ENCODE data around the gene ZNF723. TPM values are rescaled to one million over a fixed set of nuclear protein-coding genes. Genes with fewer than 3 reads are reported as not detected.

The ZNF723 gene
- total RNA-seq, result not detected in 2 replicates

DNA sequence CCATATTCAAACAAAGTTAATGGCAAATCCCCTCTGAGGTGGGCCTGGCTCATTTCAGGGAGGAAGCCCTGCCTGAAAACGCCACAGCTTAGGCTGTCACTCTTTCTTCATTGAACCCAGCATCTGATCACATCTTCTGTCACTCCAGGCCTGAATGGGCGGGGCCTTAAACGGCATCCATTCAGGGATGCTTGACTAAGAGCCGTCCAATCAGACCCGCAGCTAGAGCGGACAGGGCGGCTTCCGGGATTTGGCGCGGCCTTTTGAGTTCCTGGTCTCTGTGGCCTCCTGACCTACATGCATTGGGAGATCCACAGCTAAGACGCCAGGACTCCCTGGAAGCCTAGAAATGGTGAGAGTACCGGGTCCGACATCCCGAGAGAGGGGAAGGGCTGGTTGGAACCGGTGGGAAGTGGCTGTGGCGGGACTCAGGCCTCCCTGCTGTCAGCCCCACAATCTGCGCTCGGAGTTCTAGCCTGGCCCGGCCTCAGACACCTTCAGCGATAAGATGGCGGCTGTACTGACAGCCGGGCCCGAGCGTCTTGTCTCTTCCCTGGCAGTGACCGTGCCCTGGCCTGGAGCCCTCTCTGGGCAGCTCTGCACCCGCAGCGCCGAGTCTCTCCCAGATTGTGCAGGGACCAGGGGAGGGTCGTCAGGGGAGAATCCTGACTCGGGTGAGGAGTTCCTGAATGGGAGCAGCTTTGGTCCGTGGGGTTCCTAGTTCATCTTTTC, at the start of gene ZNF723:
TSS of gene ZNF723 (plus strand) at position 261 of the 732 bp plus-strand sequence. CDS start at position 350, 89 bp downstream.

GRCh38 chr19:22783651-22784410, 48.3 kb upstream of the ZNF723 start, which contains the start of gene ZNF99:
ZNF99 (minus strand) TSS chr19:22784151; CDS start chr19:22784016, 135 bp downstream.

Other genes with a start within 250 kb of the ZNF723 start
- gene ZNF492, start 198.0 kb upstream of the ZNF723 start, total RNA-seq, result 0.24 TPM in 1 of 2 replicates, not detected in the other
- gene ZNF99, start 48.1 kb upstream of the ZNF723 start, total RNA-seq, result not detected in 2 replicates
- gene ZNF728, start 170.9 kb downstream of the ZNF723 start, total RNA-seq, result not detected in 2 replicates

Data from tracheal epithelial cell (primary cell).